Ovary (tissue), 9 donors: ENCODE results near the gene DDAH2. TPM values are rescaled to one million over a fixed set of nuclear protein-coding genes. Genes with fewer than 3 reads are reported as not detected.

Experiments
- DNase-seq, 5 donors: peaks; one replicate each; pipeline ENCODE4 v3.0.0-alpha.2; 2019 to 2020
- H3K27ac ChIP-seq, 2 donors: fragments of 200-600 bp; one replicate each; pipeline versions ENCODE4 v1.5.1 to v1.8.0; 2019 to 2022
- H3K27me3 ChIP-seq: fragments of 200-600 bp; one replicate; pipeline ENCODE4 v1.8.0; 2022
- H3K36me3 ChIP-seq: fragments of 200-600 bp; sonication (generic); one replicate; pipeline ENCODE4 v1.5.1; 2019
- H3K4me1 ChIP-seq: one replicate; pipeline ENCODE4 v1.8.1; 2013; ENCODE audit warnings: mild to moderate bottlenecking, moderate library complexity; ENCODE audit not compliant: insufficient read depth
- H3K4me3 ChIP-seq: fragments of 200-600 bp; sonication (generic); one replicate; pipeline ENCODE4 v1.5.1; 2017
- H3K9me3 ChIP-seq, 2 donors: fragments of 200-600 bp in 1 of 2; sonication (generic) in 1 of 2; one replicate each; pipeline versions ENCODE4 v1.5.1 to v1.8.1; 2013 to 2019; ENCODE audit warnings: mild to moderate bottlenecking in 1 of 2, moderate library complexity in 1 of 2
- CTCF ChIP-seq, 3 donors: fragments of 450-650 bp in 2 of 3; fragments of 200-600 bp in 1 of 3; IDR thresholded peaks; one replicate each; pipeline versions ENCODE4 v1.5.1 to v1.8.0; 2016 to 2022; ENCODE audit warnings: antibody characterized with exemption in 3 of 3, mild to moderate bottlenecking in 1 of 3
- EP300 ChIP-seq: sonication (generic); formaldehyde crosslinking; IDR thresholded peaks from one replicate; pipeline ENCODE4 v1.6.1; 2017; ENCODE audit warnings: antibody characterized with exemption
- POLR2A ChIP-seq: fragments of 450-650 bp; IDR thresholded peaks from one replicate; pipeline ENCODE4 v1.6.1; 2017; ENCODE audit warnings: antibody characterized with exemption, mild to moderate bottlenecking, moderate library complexity
- WGBS, 3 donors: extraction: QIAGEN DNeasy Blood & Tissue Kit in 1 of 3; methylation state at CpG; one replicate each; pipeline versions ENCODE4 v1.1.5 to v1.1.7; 2013 to 2017; 5-methylcytosine and 5-hydroxymethylcytosine counted together
- intact Hi-C, 4 donors: fragments of 100-400 bp; cut with DNase I; formaldehyde crosslinking; loops; one replicate each; pipeline versions ENCODE4 v1.11.0 to v1.15.1; 2022 to 2023
- polyA plus RNA-seq, 2 donors: library from polyadenylated mRNA; stranded (reverse); fragments of 200-250 nt in 1 of 2; fragments of 350-450 nt in 1 of 2; fragmentation: Illumina TruSeq in 1 of 2; extraction: RNeasy Lipid Tissue Mini Kit (QIAGEN cat#74804) in 1 of 2; gene quantifications; one replicate each; pipeline ENCODE4 v1.2.3, GENCODE V29; 2013 to 2014
- total RNA-seq, 7 donors: library from RNA; depleted of rRNA in 2 of 7; stranded (reverse); fragments of >200 nt in 2 of 7; fragmentation: NEBNext Ultra II Directional in 3 of 7; extraction: Animal tissue kit (Norgen Biotek cat#: 25700) in 3 of 7; gene quantifications; one replicate each; pipeline versions ENCODE4 v1.1.0 to v1.2.4, GENCODE V29; 2016 to 2023
- donor health status: DM: no; HTN: no; CAD: no; lungs with moderate emphysema.
- donor health status: DM: no; HTN: no; CAD: no.
- donor health status: Bipolar disorder and iron deficiency.
- donor health status: DM: yes; HTN: yes; CAD: no.
- donor health status: DM: no; HTN: no; CAD: no.
- donor health status: DM: yes; HTN: yes; CAD: no.

DDAH2 gene
- total and polyA plus RNA-seq, 9 donors = 23.9 to 139 (median 95.2) TPM

GRCh38 chr6:31740397-31741223 lies 11.5 kb upstream of the DDAH2 start:
- Histone ChIP-seq H3K27me3 (no peaks in the 10 kb centered on the region), H3K4me3 (peak overlapping the region; percentile 56), H3K36me3 (no peaks in the 10 kb centered on the region), H3K27ac (peak overlapping the region in 1 of 2 donors; percentile 47), H3K4me1 (peaks cover 7% of the 10 kb centered on the region), H3K9me3 (no peaks in the 10 kb centered on the region)
- intact Hi-C loops = loop anchor here in 1 of 4 donors (5.0 kb wide), 1 partner anchor 42 kb away; no protein-coding TSS in a partner anchor
- no peak for DNase-seq
- WGBS, 3 donors = 20 to 30% (median 20%) methylated on average over 29 of the region's 29 CpGs
- no peak for TF ChIP-seq POLR2A
- TF ChIP-seq CTCF (IDR thresholded peaks at IDR 0.05) = no peak
- no peak for TF ChIP-seq EP300

GRCh38 chr6:31739639-31740396 lies 10.7 kb upstream of the DDAH2 start, which contains the start of gene MSH5:
Gene MSH5, plus strand, starts transcription at chr6:31740005. Its CDS starts 462 bp downstream, at chr6:31740467.
- H3K27ac ChIP-seq = peak within 1 kb of the TSS in 1 of 2 donors; percentile 47
- H3K4me1 ChIP-seq = peaks cover 7% of the 10 kb centered on the region
- TF ChIP-seq EP300 (no peak), POLR2A (peak; percentile 45)
- H3K36me3 ChIP-seq = no peaks in the 10 kb centered on the region
- no peaks in the 10 kb centered on the region for H3K9me3 ChIP-seq
- peak within 1 kb of the TSS; percentile 56 for H3K4me3 ChIP-seq
- H3K27me3 ChIP-seq = no peaks in the 10 kb centered on the region
- peak; percentile 96 to 98 (median 98) for DNase-seq
- 0 to 1% (median 0%) methylated on average over 57 to 58 of the region's 58 CpGs for WGBS, 3 donors
- intact Hi-C loops = loop anchor here (5.0 to 10.0 kb wide), 4 partner anchors 42 to 95 kb away; partner anchors contain the start of gene VARS1 (in 1 of the 4)

GRCh38 chr6:31737991-31738979 lies 9.2 kb upstream of the DDAH2 start:
- no peak for TF ChIP-seq POLR2A
- no peak for TF ChIP-seq CTCF (IDR thresholded peaks at IDR 0.05)
- TF ChIP-seq EP300 = no peak
- no peak for DNase-seq
- Histone ChIP-seq H3K9me3 (no peaks in the 10 kb centered on the region), H3K4me1 (peaks cover 12% of the 10 kb centered on the region), H3K27me3 (no peaks in the 10 kb centered on the region), H3K4me3 (no peak overlapping the region), H3K27ac (no peak overlapping the region), H3K36me3 (no peaks in the 10 kb centered on the region)
- WGBS, 3 donors = 10 to 13% (median 10%) methylated on average over 6 of the region's 6 CpGs
- intact Hi-C loops = loop anchor here in 3 of 4 donors (5.0 to 10.0 kb wide), 3 partner anchors 57 to 97 kb away; partner anchors contain the start of gene VARS1 (in 1 of the 3)

GRCh38 chr6:31737315-31737990 lies 8.4 kb upstream of the DDAH2 start:
- H3K36me3 ChIP-seq = no peaks in the 10 kb centered on the region
- intact Hi-C loops = loop anchor here in 3 of 4 donors (5.0 to 10.0 kb wide), 3 partner anchors 57 to 97 kb away; partner anchors contain the start of gene VARS1 (in 1 of the 3)
- H3K9me3 ChIP-seq = no peaks in the 10 kb centered on the region
- peak overlapping the region in 1 of 2 donors; percentile 83 for H3K27ac ChIP-seq
- DNase-seq = no peak
- TF ChIP-seq EP300 = no peak
- no peak for TF ChIP-seq CTCF (IDR thresholded peaks at IDR 0.05)
- no peak for TF ChIP-seq POLR2A
- peaks cover 12% of the 10 kb centered on the region for H3K4me1 ChIP-seq
- no peak overlapping the region for H3K4me3 ChIP-seq
- H3K27me3 ChIP-seq = no peaks in the 10 kb centered on the region
- 60 to 65% (median 60%) methylated on average over 7 of the region's 7 CpGs for WGBS, 3 donors
